GM23338 (cell line): Measurements from ENCODE around the gene PHACTR1. TPM values are rescaled to one million over a fixed set of nuclear protein-coding genes. Genes with fewer than 3 reads are reported as not detected.

Source experiments
- ATAC-seq: fragments of 200-7000 bp; cut with Tn5 transposase; 3 replicates; pipeline ENCODE4 v1.9.1; 2020
- DNase-seq: peaks from one replicate; pipeline ENCODE4 v3.0.0-alpha.2; 2015; ENCODE audit warnings: low spot score
- H2AFZ ChIP-seq: fragments of 200-600 bp; sonication (generic); 2 replicates; pipeline ENCODE4 v1.8.0; 2016; ENCODE audit warnings: antibody characterized with exemption, mild to moderate bottlenecking, moderate library complexity
- H3F3A ChIP-seq: fragments of 200-600 bp; sonication (generic); replicated peaks from 2 replicates; pipeline ENCODE4 v1.8.0; 2017; ENCODE audit warnings: antibody characterized with exemption, mixed run types, low read depth
- H3K27ac ChIP-seq: fragments of 200-600 bp; sonication (generic); 2 replicates; pipeline ENCODE4 v1.6.1; 2016; ENCODE audit warnings: low read depth
- H3K27me3 ChIP-seq: fragments of 200-600 bp; sonication (generic); 2 replicates; pipeline ENCODE4 v1.8.0; 2016; ENCODE audit warnings: mild to moderate bottlenecking, mixed run types, moderate library complexity; ENCODE audit not compliant: insufficient read depth
- H3K36me3 ChIP-seq: fragments of 200-600 bp; sonication (generic); 2 replicates; pipeline ENCODE4 v1.8.0; 2016; ENCODE audit warnings: mild to moderate bottlenecking; ENCODE audit not compliant: insufficient read depth
- H3K4me1 ChIP-seq: fragments of 200-600 bp; sonication (generic); 2 replicates; pipeline ENCODE4 v1.8.0; 2016; ENCODE audit warnings: mild to moderate bottlenecking, moderate library complexity; ENCODE audit not compliant: insufficient read depth
- H3K4me2 ChIP-seq: fragments of 200-600 bp; sonication (generic); 2 replicates; pipeline ENCODE4 v1.7.1; 2017; ENCODE audit warnings: mixed run types
- H3K4me3 ChIP-seq: fragments of 200-600 bp; sonication (generic); 2 replicates; pipeline ENCODE4 v1.6.1; 2016; ENCODE audit warnings: mixed run types
- H3K79me2 ChIP-seq: fragments of 200-600 bp; sonication (generic); replicated peaks from 2 replicates; pipeline ENCODE4 v1.8.0; 2017; ENCODE audit warnings: mild to moderate bottlenecking; ENCODE audit not compliant: insufficient read depth
- H3K9me2 ChIP-seq: fragments of 200-600 bp; sonication (generic); 2 replicates; pipeline ENCODE4 v1.8.0; 2017; ENCODE audit not compliant: insufficient read depth
- H4K20me1 ChIP-seq: fragments of 200-600 bp; sonication (generic); replicated peaks from 2 replicates; pipeline ENCODE4 v1.8.0; 2017; ENCODE audit warnings: mild to moderate bottlenecking; ENCODE audit not compliant: insufficient read depth
- H3K27ac Mint-ChIP-seq: 2 replicates; pipeline ENCODE4 v1.8.0; 2020; ENCODE audit warnings: inconsistent platforms, mild to moderate bottlenecking, moderate library complexity, mixed read lengths
- H3K27me3 Mint-ChIP-seq: 3 replicates; pipeline ENCODE4 v1.8.0; 2022; ENCODE audit warnings: low read depth, mild to moderate bottlenecking, moderate library complexity, mixed read lengths, inconsistent platforms; ENCODE audit not compliant: insufficient read depth, poor library complexity
- H3K36me3 Mint-ChIP-seq: 3 replicates; pipeline ENCODE4 v1.8.0; 2021; ENCODE audit warnings: low read depth, mild to moderate bottlenecking, inconsistent platforms, moderate library complexity, mixed read lengths
- H3K4me1 Mint-ChIP-seq: 3 replicates; pipeline ENCODE4 v1.8.0; 2020; ENCODE audit warnings: mild to moderate bottlenecking, inconsistent platforms, mixed read lengths
- H3K4me3 Mint-ChIP-seq: 3 replicates; pipeline ENCODE4 v1.8.0; 2021; ENCODE audit warnings: moderate library complexity, mild to moderate bottlenecking, inconsistent platforms, mixed read lengths
- H3K9me3 Mint-ChIP-seq: 3 replicates; pipeline ENCODE4 v1.8.0; 2020; ENCODE audit warnings: moderate library complexity, mild to moderate bottlenecking, inconsistent platforms, mixed read lengths
- CREB1 ChIP-seq: fragments of 250-450 bp; sonication (Bioruptor Pico); IDR thresholded peaks from 2 replicates; pipeline ENCODE4 v1.5.0; 2020; ENCODE audit warnings: low read depth, mild to moderate bottlenecking, moderate library complexity
- EZH2 ChIP-seq: fragments of 200-600 bp; sonication (generic); IDR thresholded peaks from one replicate; pipeline ENCODE4 v1.8.0; 2017; ENCODE audit warnings: antibody characterized with exemption, mild to moderate bottlenecking, low read depth; ENCODE audit not compliant: unreplicated experiment
- EZH2phosphoT487 ChIP-seq: fragments of 200-600 bp; sonication (generic); IDR thresholded peaks from one replicate; pipeline ENCODE4 v1.8.1; 2018; ENCODE audit warnings: antibody characterized with exemption; ENCODE audit not compliant: unreplicated experiment
- JUNB ChIP-seq: IDR thresholded peaks from one replicate; pipeline ENCODE4 v1.6.1; 2016; ENCODE audit warnings: antibody characterized with exemption; ENCODE audit not compliant: unreplicated experiment
- NANOG ChIP-seq: IDR thresholded peaks from 2 replicates; pipeline ENCODE4 v1.6.1; 2016; ENCODE audit warnings: antibody characterized with exemption, borderline replicate concordance
- POLR2AphosphoS5 ChIP-seq: IDR thresholded peaks from 2 replicates; pipeline ENCODE4 v1.6.1; 2016; ENCODE audit warnings: antibody characterized with exemption, low read depth
- STAT1 ChIP-seq: IDR thresholded peaks from one replicate; pipeline ENCODE4 v1.6.1; 2016; ENCODE audit warnings: antibody characterized with exemption; ENCODE audit not compliant: unreplicated experiment
- ZNF114 ChIP-seq: fragments of 250-450 bp; sonication (Bioruptor Pico); IDR thresholded peaks from 2 replicates; pipeline ENCODE4 v1.5.0; 2020; ENCODE audit warnings: mild to moderate bottlenecking, moderate library complexity
- ZNF331 ChIP-seq: fragments of 250-450 bp; sonication (Bioruptor Pico); IDR thresholded peaks from 2 replicates; pipeline ENCODE4 v1.5.0; 2020; ENCODE audit warnings: low read depth, mild to moderate bottlenecking, moderate library complexity
- polyA plus RNA-seq: library from polyadenylated mRNA; unstranded; fragments of >200 nt; fragmentation: Nextera tagmentation; extraction: Ambion mirVana; gene quantifications from 2 replicates; pipeline ENCODE4 v1.2.1, GENCODE V29; 2016
- total RNA-seq: library from RNA; depleted of rRNA; stranded (reverse); fragments of >200 nt; shearing (Covaris generic); gene quantifications from 2 replicates; pipeline ENCODE4 v1.2.3, GENCODE V29; 2014
- TF ChIP-seq, protein P1 (sequence below), 2 experiments: fragments of 200-600 bp in 1 of 2; sonication (generic) in 1 of 2; conservative IDR thresholded peaks; 2 replicates each; pipeline versions ENCODE4 v1.5.1 to v1.6.1; 2016 to 2017; ENCODE audit warnings: antibody characterized with exemption in 2 of 2, low read depth in 2 of 2, mild to moderate bottlenecking in 2 of 2, moderate library complexity in 1 of 2
- TF ChIP-seq, protein P2 (sequence below): IDR thresholded peaks from one replicate; pipeline ENCODE4 v1.6.1; 2018; ENCODE audit warnings: antibody characterized with exemption; ENCODE audit not compliant: unreplicated experiment
- TF ChIP-seq, protein P3 (sequence below): IDR thresholded peaks from 2 replicates; pipeline ENCODE4 v1.6.1; 2016; ENCODE audit warnings: antibody characterized with exemption
- TF ChIP-seq, protein P4 (sequence below): fragments of 250-450 bp; sonication (Bioruptor Pico); IDR thresholded peaks from 2 replicates; pipeline ENCODE4 v1.5.0; 2020; ENCODE audit warnings: mild to moderate bottlenecking, moderate library complexity

Gene PHACTR1
- total and polyA plus RNA-seq, 2 experiments from 2014 or later, result 5.9 to 19.3 TPM

DNA sequence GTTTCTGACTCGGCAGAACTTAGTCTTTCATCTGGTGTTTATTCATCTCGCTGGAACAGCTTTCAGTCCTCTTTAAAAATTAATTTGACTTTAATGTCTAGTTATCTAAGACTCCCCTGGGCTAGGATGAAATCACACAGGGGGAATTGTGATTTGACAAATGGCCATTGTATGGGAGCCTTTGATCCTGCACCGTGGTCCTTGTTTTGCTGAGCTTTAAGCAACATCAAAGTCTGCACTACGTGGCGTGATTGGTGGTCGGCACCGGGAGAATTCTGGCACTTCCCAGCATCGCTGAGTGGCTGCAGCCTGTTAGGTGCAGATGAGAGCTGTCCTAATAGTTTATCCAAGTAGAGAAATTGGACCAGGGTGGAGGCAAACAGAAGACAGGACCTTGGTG is 464.8 kb downstream of the PHACTR1 start:
- no peak overlapping the region for H3K4me2 ChIP-seq
- Mint-ChIP-seq H3K4me3 (no peak overlapping the region), H3K4me1 (peaks cover 6% of the 10 kb centered on the region), H3K9me3 (no peaks in the 10 kb centered on the region), H3K36me3 (no peaks in the 10 kb centered on the region), H3K27ac (no peak overlapping the region), H3K27me3 (peaks cover 2% of the 10 kb centered on the region)
- no peak overlapping the region for H2AFZ ChIP-seq
- H3F3A ChIP-seq, result no peaks in the 10 kb centered on the region
- no peak for ATAC-seq
- H3K79me2 ChIP-seq, result no peaks in the 10 kb centered on the region
- TF ChIP-seq ZNF331 (CRISPR knock-in tag), result no peak
- no peak for TF ChIP-seq JUNB
- TF ChIP-seq EZH2phosphoT487, result no peak
- no peak for TF ChIP-seq ZNF114
- no peak for TF ChIP-seq NANOG
- TF ChIP-seq, protein P1, sequence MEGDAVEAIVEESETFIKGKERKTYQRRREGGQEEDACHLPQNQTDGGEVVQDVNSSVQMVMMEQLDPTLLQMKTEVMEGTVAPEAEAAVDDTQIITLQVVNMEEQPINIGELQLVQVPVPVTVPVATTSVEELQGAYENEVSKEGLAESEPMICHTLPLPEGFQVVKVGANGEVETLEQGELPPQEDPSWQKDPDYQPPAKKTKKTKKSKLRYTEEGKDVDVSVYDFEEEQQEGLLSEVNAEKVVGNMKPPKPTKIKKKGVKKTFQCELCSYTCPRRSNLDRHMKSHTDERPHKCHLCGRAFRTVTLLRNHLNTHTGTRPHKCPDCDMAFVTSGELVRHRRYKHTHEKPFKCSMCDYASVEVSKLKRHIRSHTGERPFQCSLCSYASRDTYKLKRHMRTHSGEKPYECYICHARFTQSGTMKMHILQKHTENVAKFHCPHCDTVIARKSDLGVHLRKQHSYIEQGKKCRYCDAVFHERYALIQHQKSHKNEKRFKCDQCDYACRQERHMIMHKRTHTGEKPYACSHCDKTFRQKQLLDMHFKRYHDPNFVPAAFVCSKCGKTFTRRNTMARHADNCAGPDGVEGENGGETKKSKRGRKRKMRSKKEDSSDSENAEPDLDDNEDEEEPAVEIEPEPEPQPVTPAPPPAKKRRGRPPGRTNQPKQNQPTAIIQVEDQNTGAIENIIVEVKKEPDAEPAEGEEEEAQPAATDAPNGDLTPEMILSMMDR (conservative IDR thresholded peaks at IDR 0.05; ENCODE audit: low read depth in 2 of 2), result no peak
- no peak for TF ChIP-seq STAT1
- TF ChIP-seq, protein P2, sequence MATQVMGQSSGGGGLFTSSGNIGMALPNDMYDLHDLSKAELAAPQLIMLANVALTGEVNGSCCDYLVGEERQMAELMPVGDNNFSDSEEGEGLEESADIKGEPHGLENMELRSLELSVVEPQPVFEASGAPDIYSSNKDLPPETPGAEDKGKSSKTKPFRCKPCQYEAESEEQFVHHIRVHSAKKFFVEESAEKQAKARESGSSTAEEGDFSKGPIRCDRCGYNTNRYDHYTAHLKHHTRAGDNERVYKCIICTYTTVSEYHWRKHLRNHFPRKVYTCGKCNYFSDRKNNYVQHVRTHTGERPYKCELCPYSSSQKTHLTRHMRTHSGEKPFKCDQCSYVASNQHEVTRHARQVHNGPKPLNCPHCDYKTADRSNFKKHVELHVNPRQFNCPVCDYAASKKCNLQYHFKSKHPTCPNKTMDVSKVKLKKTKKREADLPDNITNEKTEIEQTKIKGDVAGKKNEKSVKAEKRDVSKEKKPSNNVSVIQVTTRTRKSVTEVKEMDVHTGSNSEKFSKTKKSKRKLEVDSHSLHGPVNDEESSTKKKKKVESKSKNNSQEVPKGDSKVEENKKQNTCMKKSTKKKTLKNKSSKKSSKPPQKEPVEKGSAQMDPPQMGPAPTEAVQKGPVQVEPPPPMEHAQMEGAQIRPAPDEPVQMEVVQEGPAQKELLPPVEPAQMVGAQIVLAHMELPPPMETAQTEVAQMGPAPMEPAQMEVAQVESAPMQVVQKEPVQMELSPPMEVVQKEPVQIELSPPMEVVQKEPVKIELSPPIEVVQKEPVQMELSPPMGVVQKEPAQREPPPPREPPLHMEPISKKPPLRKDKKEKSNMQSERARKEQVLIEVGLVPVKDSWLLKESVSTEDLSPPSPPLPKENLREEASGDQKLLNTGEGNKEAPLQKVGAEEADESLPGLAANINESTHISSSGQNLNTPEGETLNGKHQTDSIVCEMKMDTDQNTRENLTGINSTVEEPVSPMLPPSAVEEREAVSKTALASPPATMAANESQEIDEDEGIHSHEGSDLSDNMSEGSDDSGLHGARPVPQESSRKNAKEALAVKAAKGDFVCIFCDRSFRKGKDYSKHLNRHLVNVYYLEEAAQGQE, result no peak
- TF ChIP-seq, protein P3, sequence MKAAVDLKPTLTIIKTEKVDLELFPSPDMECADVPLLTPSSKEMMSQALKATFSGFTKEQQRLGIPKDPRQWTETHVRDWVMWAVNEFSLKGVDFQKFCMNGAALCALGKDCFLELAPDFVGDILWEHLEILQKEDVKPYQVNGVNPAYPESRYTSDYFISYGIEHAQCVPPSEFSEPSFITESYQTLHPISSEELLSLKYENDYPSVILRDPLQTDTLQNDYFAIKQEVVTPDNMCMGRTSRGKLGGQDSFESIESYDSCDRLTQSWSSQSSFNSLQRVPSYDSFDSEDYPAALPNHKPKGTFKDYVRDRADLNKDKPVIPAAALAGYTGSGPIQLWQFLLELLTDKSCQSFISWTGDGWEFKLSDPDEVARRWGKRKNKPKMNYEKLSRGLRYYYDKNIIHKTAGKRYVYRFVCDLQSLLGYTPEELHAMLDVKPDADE, result no peak
- TF ChIP-seq, protein P4, sequence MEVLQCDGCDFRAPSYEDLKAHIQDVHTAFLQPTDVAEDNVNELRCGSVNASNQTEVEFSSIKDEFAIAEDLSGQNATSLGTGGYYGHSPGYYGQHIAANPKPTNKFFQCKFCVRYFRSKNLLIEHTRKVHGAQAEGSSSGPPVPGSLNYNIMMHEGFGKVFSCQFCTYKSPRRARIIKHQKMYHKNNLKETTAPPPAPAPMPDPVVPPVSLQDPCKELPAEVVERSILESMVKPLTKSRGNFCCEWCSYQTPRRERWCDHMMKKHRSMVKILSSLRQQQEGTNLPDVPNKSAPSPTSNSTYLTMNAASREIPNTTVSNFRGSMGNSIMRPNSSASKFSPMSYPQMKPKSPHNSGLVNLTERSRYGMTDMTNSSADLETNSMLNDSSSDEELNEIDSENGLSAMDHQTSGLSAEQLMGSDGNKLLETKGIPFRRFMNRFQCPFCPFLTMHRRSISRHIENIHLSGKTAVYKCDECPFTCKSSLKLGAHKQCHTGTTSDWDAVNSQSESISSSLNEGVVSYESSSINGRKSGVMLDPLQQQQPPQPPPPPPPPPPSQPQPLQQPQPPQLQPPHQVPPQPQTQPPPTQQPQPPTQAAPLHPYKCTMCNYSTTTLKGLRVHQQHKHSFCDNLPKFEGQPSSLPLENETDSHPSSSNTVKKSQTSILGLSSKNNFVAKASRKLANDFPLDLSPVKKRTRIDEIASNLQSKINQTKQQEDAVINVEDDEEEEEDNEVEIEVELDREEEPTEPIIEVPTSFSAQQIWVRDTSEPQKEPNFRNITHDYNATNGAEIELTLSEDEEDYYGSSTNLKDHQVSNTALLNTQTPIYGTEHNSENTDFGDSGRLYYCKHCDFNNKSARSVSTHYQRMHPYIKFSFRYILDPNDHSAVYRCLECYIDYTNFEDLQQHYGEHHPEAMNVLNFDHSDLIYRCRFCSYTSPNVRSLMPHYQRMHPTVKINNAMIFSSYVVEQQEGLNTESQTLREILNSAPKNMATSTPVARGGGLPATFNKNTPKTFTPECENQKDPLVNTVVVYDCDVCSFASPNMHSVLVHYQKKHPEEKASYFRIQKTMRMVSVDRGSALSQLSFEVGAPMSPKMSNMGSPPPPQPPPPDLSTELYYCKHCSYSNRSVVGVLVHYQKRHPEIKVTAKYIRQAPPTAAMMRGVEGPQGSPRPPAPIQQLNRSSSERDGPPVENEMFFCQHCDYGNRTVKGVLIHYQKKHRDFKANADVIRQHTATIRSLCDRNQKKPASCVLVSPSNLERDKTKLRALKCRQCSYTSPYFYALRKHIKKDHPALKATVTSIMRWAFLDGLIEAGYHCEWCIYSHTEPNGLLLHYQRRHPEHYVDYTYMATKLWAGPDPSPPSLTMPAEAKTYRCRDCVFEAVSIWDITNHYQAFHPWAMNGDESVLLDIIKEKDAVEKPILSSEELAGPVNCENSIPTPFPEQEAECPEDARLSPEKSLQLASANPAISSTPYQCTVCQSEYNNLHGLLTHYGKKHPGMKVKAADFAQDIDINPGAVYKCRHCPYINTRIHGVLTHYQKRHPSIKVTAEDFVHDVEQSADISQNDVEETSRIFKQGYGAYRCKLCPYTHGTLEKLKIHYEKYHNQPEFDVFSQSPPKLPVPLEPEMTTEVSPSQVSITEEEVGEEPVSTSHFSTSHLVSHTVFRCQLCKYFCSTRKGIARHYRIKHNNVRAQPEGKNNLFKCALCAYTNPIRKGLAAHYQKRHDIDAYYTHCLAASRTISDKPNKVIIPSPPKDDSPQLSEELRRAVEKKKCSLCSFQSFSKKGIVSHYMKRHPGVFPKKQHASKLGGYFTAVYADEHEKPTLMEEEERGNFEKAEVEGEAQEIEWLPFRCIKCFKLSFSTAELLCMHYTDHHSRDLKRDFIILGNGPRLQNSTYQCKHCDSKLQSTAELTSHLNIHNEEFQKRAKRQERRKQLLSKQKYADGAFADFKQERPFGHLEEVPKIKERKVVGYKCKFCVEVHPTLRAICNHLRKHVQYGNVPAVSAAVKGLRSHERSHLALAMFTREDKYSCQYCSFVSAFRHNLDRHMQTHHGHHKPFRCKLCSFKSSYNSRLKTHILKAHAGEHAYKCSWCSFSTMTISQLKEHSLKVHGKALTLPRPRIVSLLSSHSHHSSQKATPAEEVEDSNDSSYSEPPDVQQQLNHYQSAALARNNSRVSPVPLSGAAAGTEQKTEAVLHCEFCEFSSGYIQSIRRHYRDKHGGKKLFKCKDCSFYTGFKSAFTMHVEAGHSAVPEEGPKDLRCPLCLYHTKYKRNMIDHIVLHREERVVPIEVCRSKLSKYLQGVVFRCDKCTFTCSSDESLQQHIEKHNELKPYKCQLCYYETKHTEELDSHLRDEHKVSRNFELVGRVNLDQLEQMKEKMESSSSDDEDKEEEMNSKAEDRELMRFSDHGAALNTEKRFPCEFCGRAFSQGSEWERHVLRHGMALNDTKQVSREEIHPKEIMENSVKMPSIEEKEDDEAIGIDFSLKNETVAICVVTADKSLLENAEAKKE (CRISPR knock-in tag), result no peak
- no peak for TF ChIP-seq CREB1 (CRISPR knock-in tag)
- no peak for TF ChIP-seq POLR2AphosphoS5
- TF ChIP-seq EZH2, result no peak
- no peak for DNase-seq
- no peaks in the 10 kb centered on the region for H3K9me2 ChIP-seq
- no peaks in the 10 kb centered on the region for H3K4me1 ChIP-seq
- no peaks in the 10 kb centered on the region for H3K36me3 ChIP-seq
- H4K20me1 ChIP-seq, result no peaks in the 10 kb centered on the region
- no peak overlapping the region for H3K27ac ChIP-seq
- no peak overlapping the region for H3K4me3 ChIP-seq
- no peaks in the 10 kb centered on the region for H3K27me3 ChIP-seq
